Neuronal stem cell (in vitro differentiated cells): ENCODE data around the gene PPBP.

ENCODE experiments used
- DNase-seq: peaks from one replicate; pipeline ENCODE4 v3.0.0-alpha.2; 2013; ENCODE audit warnings: low spot score
- H2AFZ ChIP-seq: one replicate; pipeline ENCODE4 v1.6.1; 2013; ENCODE audit warnings: mild to moderate bottlenecking, low read length, inconsistent platforms
- H2AK5ac ChIP-seq: 2 replicates; pipeline ENCODE4 v1.6.1; 2013; ENCODE audit warnings: low read depth, mild to moderate bottlenecking, inconsistent platforms, low read length, moderate library complexity, mixed read lengths
- H2BK120ac ChIP-seq: 2 replicates; pipeline ENCODE4 v1.6.1; 2013; ENCODE audit warnings: low read depth, mild to moderate bottlenecking, inconsistent platforms, low read length, moderate library complexity, mixed read lengths
- H2BK12ac ChIP-seq: one replicate; pipeline ENCODE4 v1.6.1; 2013; ENCODE audit warnings: low read length, inconsistent platforms
- H2BK15ac ChIP-seq: 2 replicates; pipeline ENCODE4 v1.6.1; 2013; ENCODE audit warnings: mild to moderate bottlenecking, low read length, inconsistent platforms, mixed read lengths
- H2BK5ac ChIP-seq: one replicate; pipeline ENCODE4 v1.6.1; 2013; ENCODE audit warnings: inconsistent platforms, mild to moderate bottlenecking, low read length, moderate library complexity
- H3K14ac ChIP-seq: one replicate; pipeline ENCODE4 v1.6.1; 2013; ENCODE audit warnings: low read length, inconsistent platforms
- H3K18ac ChIP-seq: 2 replicates; pipeline ENCODE4 v1.6.1; 2013; ENCODE audit warnings: low read length, inconsistent platforms
- H3K23ac ChIP-seq: 2 replicates; pipeline ENCODE4 v1.6.1; 2013; ENCODE audit warnings: low read depth, mild to moderate bottlenecking, mixed read lengths, low read length, inconsistent platforms; ENCODE audit not compliant: poor library complexity
- H3K27ac ChIP-seq: replicated peaks from 3 replicates; pipeline ENCODE4 v1.5.1; 2013; ENCODE audit warnings: low read length, inconsistent platforms
- H3K27me3 ChIP-seq, 3 experiments: 2 replicates each; pipeline ENCODE4 v1.6.1; 2013; ENCODE audit warnings: low read length in 3 of 3, mild to moderate bottlenecking in 2 of 3, inconsistent platforms in 1 of 3, low read depth in 1 of 3, mixed read lengths in 1 of 3, moderate library complexity in 1 of 3; ENCODE audit not compliant: control insufficient read depth in 3 of 3, insufficient read depth in 3 of 3
- H3K36me3 ChIP-seq, 2 donors: replicated peaks in 1 of 2; 2 replicates each; pipeline ENCODE4 v1.6.1; 2013; ENCODE audit warnings: low read length in 2 of 2; ENCODE audit not compliant: control insufficient read depth in 2 of 2, insufficient read depth in 2 of 2
- H3K4ac ChIP-seq: 2 replicates; pipeline ENCODE4 v1.6.1; 2013; ENCODE audit warnings: inconsistent platforms, mild to moderate bottlenecking, low read length, moderate library complexity
- H3K4me1 ChIP-seq, 2 donors: 1 replicate in 1 of 2; 2 replicates in 1 of 2; pipeline ENCODE4 v1.6.1; 2013; ENCODE audit warnings: low read length in 2 of 2, low read depth in 1 of 2; ENCODE audit not compliant: control insufficient read depth in 2 of 2, insufficient read depth in 1 of 2
- H3K4me2 ChIP-seq: one replicate; pipeline ENCODE4 v1.6.1; 2013; ENCODE audit warnings: mild to moderate bottlenecking, low read length, inconsistent platforms; ENCODE audit not compliant: insufficient read depth, poor library complexity, severe bottlenecking
- H3K4me3 ChIP-seq, 2 donors: 2 replicates each; pipeline ENCODE4 v1.5.1; 2013; ENCODE audit warnings: low read length in 2 of 2, mild to moderate bottlenecking in 2 of 2, inconsistent platforms in 1 of 2, moderate library complexity in 1 of 2
- H3K79me1 ChIP-seq: one replicate; pipeline ENCODE4 v1.6.1; 2013; ENCODE audit warnings: low read depth, mild to moderate bottlenecking, inconsistent platforms, low read length, moderate library complexity
- H3K9ac ChIP-seq: one replicate; pipeline ENCODE4 v1.6.1; 2013; ENCODE audit warnings: mild to moderate bottlenecking, low read depth, low read length, inconsistent platforms; ENCODE audit not compliant: poor library complexity
- H3K9me3 ChIP-seq, 2 donors: replicated peaks in 1 of 2; 2 replicates each; pipeline versions ENCODE3 to v1.6.1; 2013; ENCODE audit warnings: low read length in 2 of 2, mild to moderate bottlenecking in 2 of 2, inconsistent platforms in 1 of 2, low read depth in 1 of 2, mixed read lengths in 1 of 2, moderate library complexity in 1 of 2; ENCODE audit not compliant: control insufficient read depth in 2 of 2, insufficient read depth in 1 of 2
- H4K8ac ChIP-seq: one replicate; pipeline ENCODE4 v1.6.1; 2013; ENCODE audit warnings: low read depth, mild to moderate bottlenecking, inconsistent platforms, low read length, moderate library complexity
- H4K91ac ChIP-seq: one replicate; pipeline ENCODE4 v1.6.1; 2013; ENCODE audit warnings: low read length, low read depth, mild to moderate bottlenecking, inconsistent platforms; ENCODE audit not compliant: poor library complexity
- WGBS, 2 donors: extraction: QIAGEN DNeasy Blood & Tissue Kit; methylation state at CpG; one replicate each; pipeline ENCODE4 v1.1.7; 2013; ENCODE audit warnings: missing lambda C conversion rate in 2 of 2, mixed read lengths in 1 of 2; ENCODE audit not compliant: insufficient read length in 2 of 2, insufficient replicate concordance in 1 of 2; ENCODE audit errors: extremely low coverage in 2 of 2; 5-methylcytosine and 5-hydroxymethylcytosine counted together

The PPBP gene

DNA sequence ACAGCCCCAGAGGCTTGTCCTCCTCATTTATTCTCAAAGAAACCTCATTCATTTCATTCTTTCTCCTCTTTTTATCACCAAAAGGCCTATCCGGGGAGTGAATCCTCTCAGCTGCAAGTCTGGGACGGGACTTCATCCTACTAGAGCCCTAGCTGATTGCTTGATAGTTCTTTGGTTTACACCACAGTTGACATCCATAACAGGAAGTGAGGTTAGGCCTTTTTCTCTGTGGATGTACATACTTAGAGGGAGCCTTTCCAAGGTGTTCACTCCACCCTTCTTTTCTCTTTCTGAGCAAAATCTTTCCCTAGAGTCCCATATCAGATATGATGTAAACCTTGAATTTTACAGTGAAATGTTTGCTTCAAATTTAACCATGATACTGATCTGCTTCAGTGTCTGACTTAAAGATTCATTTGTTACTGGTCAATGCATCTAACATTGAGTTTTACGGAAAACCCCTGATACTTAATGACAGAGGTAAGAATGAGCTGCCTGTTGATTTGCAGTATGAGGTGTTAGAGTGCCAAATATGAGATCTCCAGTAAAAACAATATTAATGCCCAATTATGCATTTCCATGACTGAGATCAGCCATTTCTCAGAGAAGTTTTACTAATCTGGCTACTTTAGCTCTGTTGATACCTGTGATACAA lies 27.3 kb upstream of the PPBP start:
- Histone ChIP-seq H2BK15ac (no peak overlapping the region), H3K4me1 (no peaks in the 10 kb centered on the region), H3K9ac (no peak overlapping the region), H2AFZ (no peak overlapping the region), H3K23ac (no peak overlapping the region), H2BK120ac (no peak overlapping the region), H2AK5ac (no peak overlapping the region), H2BK12ac (no peak overlapping the region), H3K4me3 (no peak overlapping the region), H4K8ac (no peak overlapping the region), H3K14ac (no peak overlapping the region), H3K18ac (no peak overlapping the region), H3K9me3 (no peaks in the 10 kb centered on the region), H3K4ac (no peak overlapping the region), H4K91ac (no peak overlapping the region), H3K27me3 (no peaks in the 10 kb centered on the region), H2BK5ac (no peak overlapping the region), H3K79me1 (no peaks in the 10 kb centered on the region), H3K4me2 (no peak overlapping the region), H3K36me3 (no peaks in the 10 kb centered on the region), H3K27ac (no peak overlapping the region)
- DNase-seq, result no peak
- no CpG with 5 or more reads among the region's 3 CpGs for WGBS, 2 donors

DNA sequence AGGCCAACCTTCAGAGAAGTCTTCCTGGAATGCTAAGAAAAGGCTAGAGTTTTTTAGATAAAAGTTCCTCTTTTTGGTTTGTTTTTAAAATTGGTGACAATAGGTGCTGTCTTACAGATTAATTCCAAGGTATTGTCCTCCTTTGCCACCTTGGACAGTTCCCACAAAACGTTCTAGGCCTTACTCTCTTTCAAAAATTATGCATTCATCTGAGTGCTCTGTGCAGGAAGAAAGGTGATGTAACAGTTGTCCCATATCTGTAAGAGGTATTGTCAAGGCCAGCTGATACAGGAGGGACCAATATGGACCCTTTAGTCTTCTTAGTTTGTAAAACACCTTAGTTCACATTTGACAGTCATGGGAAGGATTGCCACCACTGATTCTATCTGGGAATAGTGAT lies 26.3 kb upstream of the PPBP start:
- Histone ChIP-seq H3K9ac (no peak overlapping the region), H3K18ac (no peak overlapping the region), H3K14ac (no peak overlapping the region), H3K9me3 (no peaks in the 10 kb centered on the region), H3K4me3 (no peak overlapping the region), H2BK5ac (no peak overlapping the region), H3K79me1 (no peaks in the 10 kb centered on the region), H2BK15ac (no peak overlapping the region), H3K4ac (no peak overlapping the region), H3K27ac (no peak overlapping the region), H4K8ac (no peak overlapping the region), H2BK12ac (no peak overlapping the region), H3K4me2 (no peak overlapping the region), H3K27me3 (no peaks in the 10 kb centered on the region), H4K91ac (no peak overlapping the region), H2BK120ac (no peak overlapping the region), H3K4me1 (no peaks in the 10 kb centered on the region), H3K23ac (no peak overlapping the region), H2AFZ (no peak overlapping the region), H3K36me3 (no peaks in the 10 kb centered on the region), H2AK5ac (no peak overlapping the region)
- no CpG with 5 or more reads among the region's 1 CpG for WGBS, 2 donors
- no peak for DNase-seq

DNA sequence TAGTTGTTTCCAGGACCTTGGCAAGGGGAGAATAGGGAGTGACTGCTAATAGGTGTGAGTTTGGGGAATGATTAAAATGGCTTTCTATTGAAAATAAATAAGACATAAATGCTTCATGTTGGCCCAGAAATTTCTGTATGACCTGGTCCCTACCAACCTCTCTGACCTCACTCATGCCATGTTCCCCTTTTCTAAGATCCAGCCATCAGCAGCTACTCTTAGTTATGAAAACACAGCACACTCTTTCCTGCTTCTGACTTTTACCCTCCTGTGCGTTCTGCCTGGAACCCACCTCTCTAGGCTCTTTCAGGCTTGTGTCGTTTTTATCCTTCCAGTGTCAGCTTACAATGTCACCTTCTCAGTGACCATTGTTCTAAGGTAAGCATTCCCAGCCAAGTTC lies 25.3 kb upstream of the PPBP start:
- no peak overlapping the region for H3K23ac ChIP-seq
- no CpG with 5 or more reads among the region's 2 CpGs for WGBS, 2 donors

DNA sequence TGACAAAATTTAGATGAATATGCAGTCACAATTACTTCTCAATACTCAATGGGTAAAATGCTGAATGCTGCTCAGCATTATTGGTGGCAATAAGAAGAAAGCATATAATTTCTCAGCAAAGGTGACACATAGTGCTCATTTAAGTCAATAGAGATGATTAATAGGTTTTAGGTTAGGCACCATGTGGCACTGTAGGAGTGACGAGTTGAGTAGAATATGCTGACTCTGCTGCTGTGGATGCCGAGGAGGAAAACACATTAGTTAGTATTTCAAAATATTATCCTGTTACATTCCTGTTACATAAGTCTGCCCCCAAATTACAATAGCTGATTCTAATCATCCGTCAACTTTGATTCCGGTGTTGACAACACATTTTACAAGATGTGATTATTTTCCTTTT lies 24.1 kb upstream of the PPBP start:
- no peaks in the 10 kb centered on the region for H3K4me1 ChIP-seq
- H3K18ac ChIP-seq, result no peak overlapping the region
- no peaks in the 10 kb centered on the region for H3K36me3 ChIP-seq
- no peak overlapping the region for H2BK5ac ChIP-seq
- H2BK12ac ChIP-seq, result no peak overlapping the region
- no peak overlapping the region for H2AK5ac ChIP-seq
- no peak overlapping the region for H3K27ac ChIP-seq
- no CpG with 5 or more reads among the region's 4 CpGs for WGBS, 2 donors
- no peaks in the 10 kb centered on the region for H3K9me3 ChIP-seq
- H2BK15ac ChIP-seq, result no peak overlapping the region
- H3K27me3 ChIP-seq, result no peaks in the 10 kb centered on the region
- no peak overlapping the region for H2AFZ ChIP-seq
- no peak overlapping the region for H3K4ac ChIP-seq
- H3K9ac ChIP-seq, result no peak overlapping the region
- no peak overlapping the region for H2BK120ac ChIP-seq
- H4K8ac ChIP-seq, result no peak overlapping the region
- H3K23ac ChIP-seq, result no peak overlapping the region
- no peak overlapping the region for H3K4me2 ChIP-seq
- H3K79me1 ChIP-seq, result no peaks in the 10 kb centered on the region
- no peak overlapping the region for H3K4me3 ChIP-seq
- H4K91ac ChIP-seq, result no peak overlapping the region
- DNase-seq, result no peak
- H3K14ac ChIP-seq, result no peak overlapping the region

More for the DNA sequence above, 25.3 kb upstream of the PPBP start:
- H3K27ac ChIP-seq, result no peak overlapping the region
- no peak overlapping the region for H3K9ac ChIP-seq
- H2AK5ac ChIP-seq, result no peak overlapping the region
- no peak overlapping the region for H2AFZ ChIP-seq
- no peaks in the 10 kb centered on the region for H3K79me1 ChIP-seq
- no peak overlapping the region for H4K91ac ChIP-seq
- H3K4ac ChIP-seq, result no peak overlapping the region
- H4K8ac ChIP-seq, result no peak overlapping the region
- no peaks in the 10 kb centered on the region for H3K36me3 ChIP-seq
- no peaks in the 10 kb centered on the region for H3K27me3 ChIP-seq
- H3K4me1 ChIP-seq, result no peaks in the 10 kb centered on the region
- H3K4me2 ChIP-seq, result no peak overlapping the region
- no peaks in the 10 kb centered on the region for H3K9me3 ChIP-seq
- H3K4me3 ChIP-seq, result no peak overlapping the region
- no peak for DNase-seq
- H3K18ac ChIP-seq, result no peak overlapping the region
- no peak overlapping the region for H3K14ac ChIP-seq
- no peak overlapping the region for H2BK120ac ChIP-seq
- no peak overlapping the region for H2BK15ac ChIP-seq
- H2BK5ac ChIP-seq, result no peak overlapping the region
- no peak overlapping the region for H2BK12ac ChIP-seq
